ENCODE measurements around the gene HS2ST1. TPM values are rescaled to one million over a fixed set of nuclear protein-coding genes. Genes with fewer than 3 reads are reported as not detected.

The HS2ST1 gene
- total RNA-seq, 1 experiment from 2014 or later, result 30.1 TPM

DNA sequence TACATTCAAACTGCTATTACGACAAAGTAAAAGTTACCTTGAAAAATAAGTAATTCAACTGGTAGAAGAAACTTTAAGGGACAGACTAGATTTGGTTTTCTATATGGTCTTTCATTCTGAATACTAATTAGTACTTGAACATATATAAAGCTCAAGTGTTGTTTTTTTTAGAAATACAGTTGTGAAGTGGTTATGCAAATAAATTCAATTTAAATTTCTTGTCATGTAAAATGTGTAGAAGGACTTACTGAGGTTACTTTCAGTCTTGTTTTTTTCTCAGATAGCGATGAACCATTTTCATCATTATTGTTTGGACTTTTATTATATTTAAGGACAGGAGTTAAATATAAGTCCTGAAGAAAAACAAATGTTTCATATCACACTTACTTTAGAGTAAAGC, 24.4 kb downstream of the HS2ST1 start:
- POLR2A ChIA-PET, result interaction anchor here (1.3 kb wide), 1 partner anchor 25 kb away, joined by 3 read pairs; the partner anchor contains the start of genes HS2ST1 and SELENOF
- no TSS peak for BruUV-seq (replicated peaks)
- H3K9ac ChIP-seq (ENCODE audit: low read length), result no peak overlapping the region
- no peak overlapping the region for H2AFZ ChIP-seq (ENCODE audit: low read depth, low read length, poor library complexity, severe bottlenecking)
- H3K4me2 ChIP-seq (ENCODE audit: low read length), result peak overlapping the region; percentile 40
- peaks cover 38% of the 10 kb centered on the region for H3K79me2 ChIP-seq (ENCODE audit: insufficient read depth, low read length)
- CTCF ChIA-PET, result no interaction called here
- RAD21 ChIA-PET (ENCODE audit: low non-redundant PET in 1 of 2, low total read pairs in 2 of 2, uncharacterized antibody in 2 of 2, unreplicated experiment in 2 of 2), result no interaction called here
- TF ChIP-seq, protein P1, sequence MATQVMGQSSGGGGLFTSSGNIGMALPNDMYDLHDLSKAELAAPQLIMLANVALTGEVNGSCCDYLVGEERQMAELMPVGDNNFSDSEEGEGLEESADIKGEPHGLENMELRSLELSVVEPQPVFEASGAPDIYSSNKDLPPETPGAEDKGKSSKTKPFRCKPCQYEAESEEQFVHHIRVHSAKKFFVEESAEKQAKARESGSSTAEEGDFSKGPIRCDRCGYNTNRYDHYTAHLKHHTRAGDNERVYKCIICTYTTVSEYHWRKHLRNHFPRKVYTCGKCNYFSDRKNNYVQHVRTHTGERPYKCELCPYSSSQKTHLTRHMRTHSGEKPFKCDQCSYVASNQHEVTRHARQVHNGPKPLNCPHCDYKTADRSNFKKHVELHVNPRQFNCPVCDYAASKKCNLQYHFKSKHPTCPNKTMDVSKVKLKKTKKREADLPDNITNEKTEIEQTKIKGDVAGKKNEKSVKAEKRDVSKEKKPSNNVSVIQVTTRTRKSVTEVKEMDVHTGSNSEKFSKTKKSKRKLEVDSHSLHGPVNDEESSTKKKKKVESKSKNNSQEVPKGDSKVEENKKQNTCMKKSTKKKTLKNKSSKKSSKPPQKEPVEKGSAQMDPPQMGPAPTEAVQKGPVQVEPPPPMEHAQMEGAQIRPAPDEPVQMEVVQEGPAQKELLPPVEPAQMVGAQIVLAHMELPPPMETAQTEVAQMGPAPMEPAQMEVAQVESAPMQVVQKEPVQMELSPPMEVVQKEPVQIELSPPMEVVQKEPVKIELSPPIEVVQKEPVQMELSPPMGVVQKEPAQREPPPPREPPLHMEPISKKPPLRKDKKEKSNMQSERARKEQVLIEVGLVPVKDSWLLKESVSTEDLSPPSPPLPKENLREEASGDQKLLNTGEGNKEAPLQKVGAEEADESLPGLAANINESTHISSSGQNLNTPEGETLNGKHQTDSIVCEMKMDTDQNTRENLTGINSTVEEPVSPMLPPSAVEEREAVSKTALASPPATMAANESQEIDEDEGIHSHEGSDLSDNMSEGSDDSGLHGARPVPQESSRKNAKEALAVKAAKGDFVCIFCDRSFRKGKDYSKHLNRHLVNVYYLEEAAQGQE (IDR thresholded peaks at IDR 0.05; ENCODE audit: low read depth), result no peak
- TF ChIP-seq SRF (IDR thresholded peaks at IDR 0.05; ENCODE audit: low read depth), result no peak
- TF ChIP-seq CTCF (IDR thresholded peaks at IDR 0.05 in 2 of 3, conservative IDR thresholded peaks at IDR 0.05 in 1 of 3; ENCODE audit: borderline replicate concordance in 1 of 3, insufficient read depth in 1 of 3, low read depth in 2 of 3, low read length in 2 of 3), result no peak
- TF ChIP-seq ZFX (IDR thresholded peaks at IDR 0.05), result no peak
- TF ChIP-seq, protein P2, sequence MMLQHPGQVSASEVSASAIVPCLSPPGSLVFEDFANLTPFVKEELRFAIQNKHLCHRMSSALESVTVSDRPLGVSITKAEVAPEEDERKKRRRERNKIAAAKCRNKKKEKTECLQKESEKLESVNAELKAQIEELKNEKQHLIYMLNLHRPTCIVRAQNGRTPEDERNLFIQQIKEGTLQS (IDR thresholded peaks at IDR 0.05), result no peak
- no peak for TF ChIP-seq MAX (IDR thresholded peaks at IDR 0.05)
- no peak for TF ChIP-seq ELF1 (IDR thresholded peaks at IDR 0.05; ENCODE audit: borderline replicate concordance, low read depth)
- no peak for TF ChIP-seq POLR2AphosphoS5 (IDR thresholded peaks at IDR 0.05; ENCODE audit: low read depth, low read length)
- TF ChIP-seq, protein P3, sequence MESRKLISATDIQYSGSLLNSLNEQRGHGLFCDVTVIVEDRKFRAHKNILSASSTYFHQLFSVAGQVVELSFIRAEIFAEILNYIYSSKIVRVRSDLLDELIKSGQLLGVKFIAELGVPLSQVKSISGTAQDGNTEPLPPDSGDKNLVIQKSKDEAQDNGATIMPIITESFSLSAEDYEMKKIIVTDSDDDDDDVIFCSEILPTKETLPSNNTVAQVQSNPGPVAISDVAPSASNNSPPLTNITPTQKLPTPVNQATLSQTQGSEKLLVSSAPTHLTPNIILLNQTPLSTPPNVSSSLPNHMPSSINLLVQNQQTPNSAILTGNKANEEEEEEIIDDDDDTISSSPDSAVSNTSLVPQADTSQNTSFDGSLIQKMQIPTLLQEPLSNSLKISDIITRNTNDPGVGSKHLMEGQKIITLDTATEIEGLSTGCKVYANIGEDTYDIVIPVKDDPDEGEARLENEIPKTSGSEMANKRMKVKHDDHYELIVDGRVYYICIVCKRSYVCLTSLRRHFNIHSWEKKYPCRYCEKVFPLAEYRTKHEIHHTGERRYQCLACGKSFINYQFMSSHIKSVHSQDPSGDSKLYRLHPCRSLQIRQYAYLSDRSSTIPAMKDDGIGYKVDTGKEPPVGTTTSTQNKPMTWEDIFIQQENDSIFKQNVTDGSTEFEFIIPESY (IDR thresholded peaks at IDR 0.05; ENCODE audit: extremely low read depth, insufficient replicate concordance, low read length), result no peak
- TF ChIP-seq SP1 (IDR thresholded peaks at IDR 0.05; ENCODE audit: low read depth), result no peak; the same call in 1 of the 2 replicates
- TF ChIP-seq SIN3A (IDR thresholded peaks at IDR 0.05; ENCODE audit: low read depth), result no peak
- no peak for TF ChIP-seq TCF7L2 (IDR thresholded peaks at IDR 0.05; ENCODE audit: borderline replicate concordance, extremely low read depth, insufficient read depth, insufficient read length)
- no peak for TF ChIP-seq RAD21 (IDR thresholded peaks at IDR 0.05; ENCODE audit: low read depth)
- no peak for TF ChIP-seq CEBPB (IDR thresholded peaks at IDR 0.05; ENCODE audit: low read depth)
- TF ChIP-seq FOSL1 (IDR thresholded peaks at IDR 0.05; ENCODE audit: low read depth), result no peak
- no peak for TF ChIP-seq POLR2A (IDR thresholded peaks at IDR 0.05; ENCODE audit: borderline replicate concordance, extremely low read depth, insufficient read depth, insufficient read length)
- TF ChIP-seq YY1 (IDR thresholded peaks at IDR 0.05; ENCODE audit: extremely low read depth, insufficient replicate concordance, low read depth, low read length), result no peak
- no peak for TF ChIP-seq ZNF274 (IDR thresholded peaks at IDR 0.05; ENCODE audit: low read depth, low read length)
- no peaks in the 10 kb centered on the region for H3K9me2 ChIP-seq (ENCODE audit: insufficient read depth)
- H3K36me3 ChIP-seq (ENCODE audit: control insufficient read depth in 1 of 2, insufficient read depth in 2 of 2, low read length in 2 of 2), result no peaks in the 10 kb centered on the region
- H3K27me3 ChIP-seq (ENCODE audit: insufficient read depth, low read length), result no peaks in the 10 kb centered on the region
- no peaks in the 10 kb centered on the region for H4K20me1 ChIP-seq (ENCODE audit: insufficient read depth)
- peaks cover 11 to 12% of the 10 kb centered on the region in 2 experiments for H3K4me1 ChIP-seq (ENCODE audit: control insufficient read depth in 1 of 2, insufficient read depth in 2 of 2, low read length in 2 of 2)
- ATAC-seq, result no peak
- no peak overlapping the region for H3K27ac ChIP-seq (ENCODE audit: low read depth, low read length)
- no peak overlapping the region for H3K4me3 ChIP-seq (replicated peaks in 1 of 2; ENCODE audit: low read depth in 1 of 2, low read length in 2 of 2)
- no peaks in the 10 kb centered on the region for H3K9me3 ChIP-seq (ENCODE audit: control insufficient read depth in 1 of 2, insufficient read depth in 1 of 2, low read depth in 1 of 2, low read length in 2 of 2)
- no peak for DNase-seq (ENCODE audit: low read depth, low spot score)
- intact Hi-C loops (cut with micrococcal nuclease), result no loop called here

Data from HCT116 (cell line).